Measurements from ENCODE around the gene SNRPB.

SNRPB gene

GRCh38 chr20:2470423-2471193 lies at the start of gene SNRPB:
Gene SNRPB (minus strand): TSS chr20:2470789. CDS start chr20:2470690, 99 bp downstream.
- POLR2A ChIA-PET, result interaction anchor here (0.5 to 1.8 kb wide), 17 partner anchors 10 to 1035 kb away, joined by 3 to 8 read pairs (median 4); partner anchors contain the start of genes IDH3B and NOP56
- peak; percentile 98 for DNase-seq (ENCODE audit: extremely low spot score)
- CTCF ChIA-PET, result interaction anchor here (1.0 to 5.4 kb wide), 10 partner anchors 10 to 263 kb away, joined by 3 to 32 read pairs (median 6); no protein-coding TSS in a partner anchor
- no peak for TF ChIP-seq CTCF (IDR thresholded peaks at IDR 0.05; ENCODE audit: control extremely low read depth, extremely low read depth, low read depth, missing control alignments)

GRCh38 chr20:2519115-2519809 lies 48.7 kb upstream of the SNRPB start:
- CTCF ChIA-PET, result interaction anchor here (1.1 to 6.3 kb wide), 6 partner anchors 8 to 312 kb away, joined by 3 to 138 read pairs (median 5); partner anchors contain the start of gene ZNF343
- DNase-seq (ENCODE audit: extremely low spot score), result no peak
- TF ChIP-seq CTCF (IDR thresholded peaks at IDR 0.05; ENCODE audit: control extremely low read depth, extremely low read depth, low read depth, missing control alignments), result no peak
- POLR2A ChIA-PET, result no interaction called here

GRCh38 chr20:2518558-2518957 lies 48.0 kb upstream of the SNRPB start:
- TF ChIP-seq CTCF (IDR thresholded peaks at IDR 0.05; ENCODE audit: control extremely low read depth, extremely low read depth, low read depth, missing control alignments), result no peak
- POLR2A ChIA-PET, result no interaction called here
- CTCF ChIA-PET, result no interaction called here
- DNase-seq (ENCODE audit: extremely low spot score), result no peak

- no peak for TF ChIP-seq CTCF (IDR thresholded peaks at IDR 0.05; ENCODE audit: control extremely low read depth, extremely low read depth, low read depth, missing control alignments)
- CTCF ChIA-PET, result no interaction called here
- DNase-seq (ENCODE audit: extremely low spot score), result no peak
- POLR2A ChIA-PET, result no interaction called here
Measured at GRCh38 chr20:2518096-2518495, 47.5 kb upstream of the SNRPB start.

- ChIA-PET CTCF (no interaction called here), POLR2A (interaction anchor here (0.6 to 1.1 kb wide), 2 partner anchors 10 to 46 kb away, joined by 3 to 6 read pairs; partner anchors contain the start of gene SNRPB)
- TF ChIP-seq CTCF (IDR thresholded peaks at IDR 0.05; ENCODE audit: control extremely low read depth, extremely low read depth, low read depth, missing control alignments), result no peak
- no peak for DNase-seq (ENCODE audit: extremely low spot score)
Measured at GRCh38 chr20:2516399-2516798, 45.8 kb upstream of the SNRPB start.

GRCh38 chr20:2515203-2515602 lies 44.6 kb upstream of the SNRPB start:
- ChIA-PET POLR2A (no interaction called here), CTCF (interaction anchor here (1.3 to 9.9 kb wide), 2 partner anchors 7 to 44 kb away, joined by 3 to 138 read pairs; partner anchors contain the start of gene SNRPB)
- DNase-seq (ENCODE audit: extremely low spot score), result no peak
- TF ChIP-seq CTCF (IDR thresholded peaks at IDR 0.05; ENCODE audit: control extremely low read depth, extremely low read depth, low read depth, missing control alignments), result no peak
